HG02763 (cell line): ENCODE results near the gene SLC26A2.

Experiments used
- ATAC-seq: cut with Tn5 transposase; IDR thresholded peaks from one replicate; pipeline ENCODE4 v1.9.1; 2021; ENCODE audit warnings: mild to moderate bottlenecking, moderate library complexity; ENCODE audit not compliant: unreplicated experiment

Gene SLC26A2

DNA sequence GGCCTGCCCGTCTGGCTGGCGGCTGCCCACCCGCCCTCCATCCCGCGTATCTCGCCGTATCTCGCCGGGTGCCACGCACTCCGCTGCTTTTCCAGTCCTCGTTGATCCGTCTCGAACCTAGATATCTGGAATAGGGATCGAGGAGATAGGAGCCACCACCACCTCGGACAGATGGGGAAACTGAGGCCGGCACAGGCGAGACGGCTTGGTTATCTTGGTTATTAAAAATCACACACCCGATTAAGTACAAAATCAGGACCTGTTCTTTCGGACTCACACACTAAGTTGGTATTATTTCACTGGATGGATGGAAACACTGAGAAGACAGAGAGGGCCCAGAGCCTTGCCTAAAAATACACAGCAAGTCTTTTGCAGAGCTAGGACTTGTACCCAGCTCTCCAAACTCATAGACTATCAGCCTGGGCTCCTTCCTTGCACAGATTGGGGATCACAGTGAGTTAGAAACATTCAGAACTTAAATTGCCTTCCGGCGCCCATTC, 678 bp downstream of the SLC26A2 start:
- ATAC-seq, result no peak

DNA sequence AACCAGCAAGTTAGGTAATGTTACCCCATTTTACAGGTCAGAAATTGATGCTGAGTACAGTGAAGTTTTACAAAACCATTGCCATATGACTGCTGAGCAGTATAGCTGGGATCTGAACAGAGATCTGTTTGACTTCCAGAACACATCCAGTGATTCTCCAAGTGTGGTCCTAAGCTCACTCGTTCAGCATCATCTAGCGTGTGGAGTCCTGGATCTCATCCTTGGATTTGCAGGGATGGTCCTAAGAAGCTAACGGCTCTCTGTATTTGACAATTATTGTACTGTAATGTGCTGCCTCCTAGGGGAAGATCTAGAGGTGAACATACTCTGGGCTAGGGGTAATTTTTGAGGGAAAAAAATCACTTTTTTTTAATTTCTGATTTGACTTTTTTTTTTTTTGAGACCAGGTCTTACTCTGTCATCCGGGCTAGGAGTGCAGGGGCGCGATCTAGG, 1.4 kb downstream of the SLC26A2 start:
- ATAC-seq, result no peak

DNA sequence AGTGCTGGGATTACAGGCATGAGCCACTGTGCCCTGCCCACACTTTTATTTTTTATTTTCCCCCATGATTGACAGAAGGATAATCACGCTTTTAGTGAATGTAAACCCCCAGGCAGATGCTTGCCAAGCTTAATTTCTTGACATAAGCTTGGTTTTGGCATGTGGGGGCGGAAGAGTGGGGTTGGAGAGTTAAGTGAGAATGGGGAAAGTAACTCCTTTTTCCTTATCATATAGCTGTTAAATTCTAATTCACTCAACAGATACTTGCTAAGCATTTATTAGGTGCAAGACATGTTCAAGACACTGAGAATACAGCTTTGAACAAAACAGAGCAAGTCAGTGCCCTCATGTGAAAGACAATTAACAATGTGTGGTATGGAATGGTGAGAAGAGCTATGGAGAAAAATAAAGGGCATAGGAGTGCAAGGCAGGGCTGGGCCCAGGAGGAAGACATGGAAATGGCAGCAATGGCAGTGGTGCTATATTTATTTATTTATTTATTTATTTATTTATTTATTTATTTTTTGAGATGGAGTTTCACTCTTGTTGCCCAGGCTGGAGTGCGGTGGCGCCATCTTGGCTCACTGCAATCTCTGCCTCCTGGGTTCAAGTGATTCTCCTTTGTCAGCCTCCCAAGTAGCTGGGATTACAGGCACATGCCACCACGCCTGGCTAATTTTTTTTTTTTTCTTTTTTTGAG, 2.2 kb downstream of the SLC26A2 start:
- no peak for ATAC-seq

DNA sequence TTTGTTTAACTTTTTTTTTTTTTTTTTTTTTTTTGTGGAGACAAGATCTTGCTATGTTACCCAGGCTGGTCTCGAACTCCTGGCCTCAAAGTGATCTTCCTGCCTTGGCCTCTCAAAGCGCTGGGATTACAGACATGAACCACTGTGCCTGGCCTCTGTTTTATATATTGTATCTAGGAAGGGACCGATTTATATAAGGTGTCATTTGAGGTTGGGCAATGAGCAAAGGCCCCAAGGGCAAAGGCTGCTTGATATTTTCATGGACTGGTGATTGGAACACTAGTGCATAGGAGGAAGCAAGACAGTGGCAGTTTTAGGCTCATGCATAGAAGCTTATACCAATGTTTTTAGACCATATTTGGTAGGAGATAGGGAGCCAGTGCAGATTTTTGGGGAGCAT, 3.2 kb downstream of the SLC26A2 start:
- no peak for ATAC-seq

DNA sequence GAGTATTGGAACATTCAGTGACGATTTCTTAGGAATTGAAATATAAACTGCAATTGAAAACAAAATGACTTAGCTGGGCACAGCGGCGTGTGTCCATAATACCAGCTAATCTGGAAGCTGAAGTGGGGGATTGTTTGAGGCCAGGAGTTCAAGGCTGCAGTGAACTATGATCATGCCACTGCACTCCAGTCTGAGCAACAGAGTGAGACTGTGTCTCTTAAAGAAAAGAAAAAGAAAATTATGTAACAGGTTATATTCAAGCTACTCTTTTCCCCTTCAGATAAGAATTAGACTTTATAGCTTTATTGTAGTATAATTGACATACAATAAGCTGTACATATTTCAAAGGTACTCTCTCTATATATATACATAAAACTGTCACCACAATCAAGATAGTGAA, 6.4 kb downstream of the SLC26A2 start:
- no peak for ATAC-seq

DNA sequence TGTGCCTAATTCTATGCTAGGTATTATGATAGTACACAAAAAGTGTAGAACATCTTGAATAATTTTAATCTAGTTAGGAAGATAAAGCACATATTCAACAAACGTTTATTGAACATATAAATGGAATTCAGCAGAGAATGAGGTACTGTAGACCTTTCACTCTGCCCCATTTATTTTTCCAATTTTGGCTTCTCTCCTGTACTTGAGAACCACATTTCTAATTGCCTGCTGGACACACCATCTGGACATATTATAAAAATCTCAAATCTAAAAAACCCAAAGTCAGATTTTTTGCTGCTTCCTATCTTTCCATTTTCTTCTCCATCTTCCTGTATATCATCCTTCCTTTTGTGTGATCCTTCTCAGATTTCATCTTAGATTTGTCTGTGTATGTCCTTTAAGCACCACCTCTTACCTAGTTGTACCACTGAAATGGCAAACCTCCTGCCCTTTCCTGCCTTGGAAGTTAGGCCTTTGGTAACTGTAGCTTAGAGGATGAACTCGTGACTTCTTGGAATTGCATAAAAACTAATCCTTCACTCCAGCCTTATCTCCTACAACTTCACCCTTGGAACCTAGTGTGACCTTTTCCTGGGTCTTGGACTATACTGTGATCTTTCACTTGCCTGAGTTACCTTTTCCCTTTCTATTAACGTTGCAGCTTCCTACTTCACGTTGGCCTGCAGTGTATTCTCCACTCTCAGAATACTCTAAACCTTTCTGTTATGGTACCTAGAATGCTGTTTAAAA, 8.8 kb downstream of the SLC26A2 start:
- no peak for ATAC-seq

DNA sequence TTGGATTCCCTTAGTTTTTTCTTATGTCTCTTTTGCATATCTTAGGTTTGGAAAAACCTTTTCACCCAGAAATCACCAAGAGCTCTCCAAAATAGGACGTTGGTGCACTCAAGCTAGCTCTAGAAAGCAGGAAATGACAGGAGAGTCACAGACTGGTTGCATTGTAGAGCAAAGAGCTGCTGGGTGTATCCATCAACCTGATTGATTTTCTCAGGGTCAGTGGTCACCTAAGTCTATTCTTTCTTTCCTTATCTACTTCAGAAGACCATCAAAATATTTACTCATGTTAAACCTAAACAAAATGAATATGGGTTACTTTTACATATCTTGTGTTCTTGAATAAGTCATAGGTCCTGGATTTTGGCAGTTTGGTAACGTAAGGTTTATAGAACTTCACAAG, 14.9 kb downstream of the SLC26A2 start:
- no peak for ATAC-seq

DNA sequence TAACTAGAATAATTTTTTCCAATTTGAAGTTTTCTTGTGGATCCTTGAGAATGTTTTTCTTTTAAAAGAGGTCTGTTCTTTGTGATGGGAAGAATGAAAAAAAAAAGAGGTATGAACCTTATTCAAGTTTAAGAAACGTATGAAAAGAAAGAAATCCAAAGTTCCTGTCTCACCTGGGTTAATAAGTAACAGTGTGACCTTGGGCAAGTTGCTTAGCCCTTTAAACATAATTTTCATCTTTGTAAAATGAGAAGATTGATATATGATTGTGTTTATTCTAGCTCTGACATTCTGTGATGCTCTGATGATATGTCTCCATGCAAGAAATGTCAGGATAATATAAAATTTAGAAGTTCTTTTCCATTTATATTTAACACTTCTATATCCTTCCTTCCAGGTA, 19.3 kb downstream of the SLC26A2 start:
- no peak for ATAC-seq

DNA sequence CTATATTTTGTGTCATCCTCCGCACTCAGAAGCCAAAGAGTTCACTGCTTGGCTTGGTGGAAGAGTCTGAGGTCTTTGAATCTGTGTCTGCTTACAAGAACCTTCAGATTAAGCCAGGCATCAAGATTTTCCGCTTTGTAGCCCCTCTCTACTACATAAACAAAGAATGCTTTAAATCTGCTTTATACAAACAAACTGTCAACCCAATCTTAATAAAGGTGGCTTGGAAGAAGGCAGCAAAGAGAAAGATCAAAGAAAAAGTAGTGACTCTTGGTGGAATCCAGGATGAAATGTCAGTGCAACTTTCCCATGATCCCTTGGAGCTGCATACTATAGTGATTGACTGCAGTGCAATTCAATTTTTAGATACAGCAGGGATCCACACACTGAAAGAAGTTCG, 20.6 kb downstream of the SLC26A2 start:
- no peak for ATAC-seq

DNA sequence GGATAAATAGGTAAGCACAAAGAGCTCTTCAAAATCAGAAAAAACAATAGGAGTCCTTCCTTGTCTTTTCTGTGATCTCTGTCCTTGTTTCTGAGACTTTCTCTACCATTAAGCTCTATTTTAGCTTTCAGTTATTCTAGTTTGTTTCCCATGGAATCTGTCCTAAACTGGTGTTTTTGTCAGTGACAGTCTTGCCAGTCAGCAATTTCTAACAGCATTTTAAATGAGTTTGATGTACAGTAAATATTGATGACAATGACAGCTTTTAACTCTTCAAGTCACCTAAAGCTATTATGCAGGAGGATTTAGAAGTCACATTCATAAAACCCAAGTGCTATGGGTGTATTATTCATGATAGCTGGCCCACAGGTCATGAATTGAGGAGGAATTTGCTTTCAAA, 21.9 kb downstream of the SLC26A2 start:
- ATAC-seq, result no peak

DNA sequence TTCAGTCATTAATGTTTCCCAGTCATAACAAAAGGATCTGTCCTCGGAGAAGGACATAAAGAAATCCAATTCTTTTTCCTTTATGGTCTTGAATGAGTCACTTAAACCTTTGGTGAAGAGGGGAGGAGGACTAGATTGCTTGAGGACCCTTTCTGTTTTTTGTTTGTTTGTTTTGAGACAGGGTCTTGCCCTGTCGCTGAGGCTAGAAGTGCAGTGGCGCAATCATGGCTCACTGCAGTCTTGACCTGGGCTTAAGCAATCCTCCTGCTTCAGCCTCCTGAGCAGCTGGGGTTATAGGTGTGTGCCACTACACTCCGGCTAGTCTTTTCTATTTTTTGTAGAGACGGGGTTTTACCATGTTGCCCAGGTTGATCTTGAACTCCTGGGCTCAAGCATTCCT, 27.6 kb downstream of the SLC26A2 start:
- no peak for ATAC-seq

DNA sequence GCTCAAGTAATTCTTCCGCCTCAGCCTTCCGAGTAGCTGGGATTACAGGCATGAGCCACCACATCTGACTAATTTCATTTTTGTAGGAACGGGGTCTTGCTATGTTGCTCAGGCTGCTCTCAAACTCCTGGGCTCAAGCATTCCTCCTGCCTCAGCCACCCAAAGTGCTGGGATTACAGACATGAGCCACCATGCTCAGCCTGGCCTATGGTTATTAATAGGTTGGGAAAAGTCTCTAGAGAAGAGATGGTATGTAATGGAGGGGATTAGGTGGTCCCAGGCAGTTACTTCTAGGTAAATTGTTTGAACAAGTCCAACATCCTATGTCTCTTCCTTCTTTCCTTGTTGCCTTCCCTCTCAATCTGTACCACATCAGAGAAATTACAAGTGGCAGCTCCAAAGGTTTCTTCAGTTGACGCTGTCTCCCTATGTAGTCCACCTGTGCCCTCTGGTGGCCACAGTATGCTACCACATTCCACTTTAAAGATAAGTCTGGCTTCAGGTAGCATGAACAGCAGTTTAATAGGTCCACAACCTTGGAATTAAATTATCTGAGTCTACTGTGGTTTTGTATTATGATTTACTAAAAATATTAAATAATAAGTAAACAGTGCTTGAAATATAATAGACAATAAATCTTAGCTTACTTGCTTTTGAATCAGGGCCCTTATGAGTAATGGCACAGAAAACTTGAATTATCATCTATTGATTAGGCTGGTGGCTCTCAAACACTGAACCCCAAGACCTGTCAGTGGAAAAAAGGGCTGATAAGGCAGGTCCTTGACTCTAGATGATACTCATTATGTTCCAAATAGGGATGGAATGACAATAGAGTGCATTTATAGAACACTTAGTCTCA, 30.2 kb downstream of the SLC26A2 start:
- peak; percentile 73 for ATAC-seq

DNA sequence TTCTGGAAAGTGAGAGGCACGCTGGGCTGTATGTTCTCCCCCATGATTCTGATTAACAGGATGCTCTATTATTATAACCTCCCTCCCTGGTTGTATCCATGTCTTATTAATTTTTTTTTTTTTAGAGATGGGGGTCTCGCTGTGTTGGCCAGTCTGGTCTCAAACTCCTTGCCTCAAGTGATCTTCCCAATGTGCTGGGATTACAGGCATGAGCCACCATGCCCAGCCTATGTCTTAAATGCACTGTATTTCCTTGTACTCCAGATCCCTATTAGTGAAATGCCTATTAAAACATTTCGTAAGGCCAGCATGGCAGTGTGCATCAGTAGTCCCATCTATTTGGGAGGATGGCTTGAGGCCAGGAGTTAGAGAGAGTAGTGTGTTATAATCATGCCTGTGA, 32.9 kb downstream of the SLC26A2 start:
- no peak for ATAC-seq

DNA sequence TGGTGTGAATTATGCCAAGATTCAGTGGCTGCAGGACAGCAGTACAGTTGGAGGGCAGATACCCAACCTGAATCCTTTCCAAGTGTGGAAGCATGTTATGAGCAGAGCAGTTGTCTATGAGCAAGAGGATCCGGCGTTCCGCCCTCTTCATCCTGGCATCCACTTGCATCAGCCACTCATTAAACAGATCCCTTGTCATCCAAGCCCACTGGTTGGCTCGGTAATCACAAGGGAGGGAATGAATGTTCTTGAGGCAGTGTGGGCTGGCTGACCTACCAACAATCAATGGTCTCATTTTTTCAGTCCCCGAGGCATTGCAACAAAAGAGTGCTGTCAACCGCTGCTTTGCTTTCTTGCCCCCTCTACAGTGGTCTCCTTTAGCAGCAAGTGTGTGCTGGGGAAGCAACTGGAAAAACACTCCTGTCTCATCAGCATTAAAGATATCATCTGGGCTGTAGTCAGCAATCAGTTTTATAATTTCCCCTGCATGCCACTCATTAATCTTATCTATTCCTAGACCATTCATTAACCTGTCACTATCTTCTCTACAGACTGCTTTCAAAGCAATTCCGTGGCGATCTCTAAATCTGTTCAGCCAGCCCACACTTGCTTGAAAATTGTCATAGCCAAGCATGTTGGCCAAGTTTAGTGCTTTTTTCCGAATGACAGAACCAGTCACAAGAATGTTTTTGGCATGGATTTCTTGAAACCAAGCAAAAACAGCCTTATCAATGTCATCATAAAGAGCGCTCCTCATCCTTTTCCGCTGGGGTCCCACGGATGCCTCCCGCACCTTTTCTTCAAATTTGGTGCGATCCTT, 35.0 kb downstream of the SLC26A2 start:
- ATAC-seq, result no peak

DNA sequence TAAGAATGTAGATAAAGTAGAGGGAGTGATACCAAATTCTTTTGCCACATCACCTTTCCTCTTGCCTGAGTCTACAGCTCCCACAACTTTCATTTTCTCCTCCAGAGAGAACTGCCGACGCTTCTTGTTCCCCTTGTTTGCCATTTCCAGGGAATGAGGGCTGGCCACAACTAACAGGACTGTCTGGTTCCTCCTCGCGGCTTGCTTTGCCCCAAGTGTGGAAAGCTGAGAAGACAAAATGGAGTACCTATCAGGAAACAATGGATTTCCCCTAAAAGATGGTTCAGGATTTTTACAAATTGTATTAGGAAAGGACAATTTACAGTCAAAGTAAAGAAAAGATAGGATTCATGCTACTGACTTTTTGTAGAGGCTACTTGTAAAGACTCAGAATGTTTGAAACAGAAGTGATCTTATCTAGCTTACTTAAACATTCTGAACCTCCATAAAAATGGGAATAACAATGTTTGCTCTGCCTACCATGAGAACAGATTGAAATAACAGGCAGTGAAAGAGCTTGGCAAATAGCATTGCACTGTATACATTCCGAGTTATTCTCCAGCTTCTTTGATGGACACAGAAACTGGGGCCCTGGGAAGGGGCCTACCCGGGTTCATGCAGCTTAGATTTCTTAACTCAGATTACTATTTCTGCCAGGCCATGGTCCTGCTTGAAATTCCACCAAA, 35.8 kb downstream of the SLC26A2 start:
- ATAC-seq, result no peak

DNA sequence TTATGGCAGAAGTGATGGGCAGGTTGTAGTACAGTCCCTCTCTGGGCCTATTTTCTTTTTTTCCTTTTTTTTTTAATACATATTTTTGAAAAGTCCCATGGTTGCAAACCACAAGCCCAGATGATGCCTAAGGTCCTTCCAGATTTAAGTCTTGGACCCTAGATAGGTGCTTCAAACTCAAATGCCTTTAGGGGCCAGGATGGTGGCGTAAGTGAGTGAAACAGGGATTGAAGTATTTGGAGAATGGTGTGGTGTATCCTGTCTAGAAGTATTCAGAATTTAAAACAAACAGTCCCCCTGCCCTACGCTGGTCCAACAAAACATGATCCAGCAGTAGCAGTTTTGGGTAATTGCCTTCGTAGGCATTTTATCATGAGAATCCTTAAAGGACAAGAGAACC, 37.7 kb downstream of the SLC26A2 start:
- no peak for ATAC-seq

DNA sequence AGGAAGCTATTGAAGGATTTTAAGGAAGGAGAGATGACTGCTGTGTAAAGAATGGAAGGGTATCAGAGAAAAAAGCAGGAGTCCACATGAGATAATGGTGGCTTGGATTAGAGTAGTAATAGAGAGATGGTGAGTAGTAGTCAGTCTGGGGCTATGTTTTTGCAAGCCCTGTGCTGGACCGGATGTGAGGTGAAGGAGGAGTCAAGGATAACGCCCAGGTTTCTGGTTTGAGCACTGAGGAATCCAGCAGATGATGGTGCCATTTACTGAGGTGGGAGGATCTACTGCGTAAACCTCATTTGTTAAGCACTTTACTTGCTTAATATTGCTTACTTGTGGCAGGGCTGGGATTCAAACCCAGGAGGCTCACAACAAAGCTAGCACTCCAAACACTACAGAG, 38.8 kb downstream of the SLC26A2 start:
- ATAC-seq, result no peak

DNA sequence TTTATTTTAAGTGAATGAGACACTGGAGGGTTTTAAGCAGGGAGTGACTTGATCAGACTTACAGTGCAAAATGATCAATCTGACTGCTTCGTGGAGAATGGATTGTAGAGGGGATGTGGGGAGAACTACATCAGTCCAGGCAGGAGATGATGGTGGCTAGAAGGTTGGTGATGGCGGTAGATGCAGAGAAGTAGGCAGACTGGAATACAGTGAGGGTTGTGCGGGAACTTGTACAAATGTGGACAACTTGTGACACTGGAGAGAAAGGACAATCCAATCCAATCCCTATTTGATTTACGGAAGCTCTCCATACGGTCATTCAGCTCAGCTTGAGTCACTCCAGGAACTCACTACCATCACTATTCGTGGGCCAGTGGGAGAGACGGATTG, 39.3 kb downstream of the SLC26A2 start:
- no peak for ATAC-seq

DNA sequence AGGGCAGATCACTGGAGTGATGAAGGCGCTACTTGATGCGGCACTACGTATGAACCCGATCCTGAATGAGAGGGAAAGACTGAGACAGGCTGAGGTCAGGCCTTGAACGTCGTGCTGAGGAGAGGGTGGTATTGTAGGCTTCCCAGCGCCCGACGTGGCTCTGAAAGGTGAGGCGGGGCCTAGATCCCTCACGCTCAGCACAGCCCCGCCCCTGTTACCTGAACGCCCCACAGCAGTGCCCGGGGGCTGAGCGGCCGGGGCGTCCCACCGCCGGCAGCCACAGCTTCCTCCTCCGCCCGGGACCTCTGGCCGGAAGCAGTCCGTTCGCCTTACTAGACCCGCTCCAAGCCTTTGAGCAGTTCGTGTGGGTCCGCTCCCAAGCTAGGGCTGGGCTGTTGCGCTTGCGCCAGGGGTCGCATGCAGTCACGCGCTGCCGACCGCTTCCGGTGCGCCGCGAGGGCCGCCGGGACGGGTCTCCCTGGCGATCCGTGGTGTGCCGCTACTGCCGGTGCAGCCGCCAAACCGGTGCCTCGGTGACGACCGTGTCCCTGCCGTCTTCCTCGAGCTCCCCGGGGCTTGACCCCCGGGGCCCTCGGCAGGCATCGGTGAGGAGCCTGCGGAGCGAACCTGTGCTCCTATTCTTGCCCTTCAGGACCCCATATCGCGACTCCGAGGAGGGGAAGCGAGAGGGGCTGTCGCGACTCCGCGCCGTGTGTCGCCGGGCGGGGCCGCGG, 39.9 kb downstream of the SLC26A2 start, which contains the start of the genes HMGXB3 and TIGD6:
Gene HMGXB3 (plus strand): TSS at position 484 of the 734 bp plus-strand sequence. CDS start 4,114 bp downstream, outside the sequence.
Gene TIGD6 (minus strand): TSS at position 399 of the 734 bp plus-strand sequence. CDS start 4,306 bp downstream, outside the sequence.
- ATAC-seq, result peak; percentile 89
